ENCODE results near the gene VPS37B.

VPS37B gene

DNA sequence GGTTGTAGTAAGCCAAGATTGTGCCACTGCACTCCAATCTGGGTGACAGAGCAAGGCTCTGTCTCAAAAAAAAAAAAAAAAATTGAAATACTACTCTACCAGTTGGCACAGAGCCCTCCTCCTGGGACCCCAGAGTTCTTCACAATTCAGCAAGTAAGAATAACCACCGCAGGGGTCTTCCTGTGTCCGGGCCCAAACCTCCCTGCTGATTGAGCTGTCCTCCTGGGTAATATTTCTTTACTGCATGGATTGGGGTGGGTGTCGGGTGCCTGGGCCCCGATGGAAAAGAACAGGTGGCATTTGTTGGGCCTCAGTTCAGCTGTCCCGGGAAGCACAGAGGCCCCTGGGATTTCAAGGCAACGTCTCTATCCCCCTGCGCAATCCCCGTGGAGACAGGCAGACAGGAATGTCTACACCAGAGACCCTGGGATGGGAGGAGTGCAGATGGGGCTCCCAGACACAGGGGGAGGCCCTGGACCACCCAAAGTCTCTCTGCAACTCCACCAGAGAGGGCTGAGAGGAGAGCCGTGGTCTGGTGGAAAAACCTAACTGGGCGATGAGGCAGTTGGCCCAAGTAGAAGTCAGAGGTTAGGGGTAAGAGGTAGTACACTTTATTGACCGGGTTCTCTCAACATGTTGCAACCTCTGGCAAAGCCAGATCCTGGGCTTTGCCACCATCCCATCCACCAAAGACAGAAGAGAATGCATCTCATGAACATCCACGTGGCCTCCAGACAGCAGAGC lies 32.7 kb upstream of the VPS37B start:
- TF ChIP-seq, protein P1, sequence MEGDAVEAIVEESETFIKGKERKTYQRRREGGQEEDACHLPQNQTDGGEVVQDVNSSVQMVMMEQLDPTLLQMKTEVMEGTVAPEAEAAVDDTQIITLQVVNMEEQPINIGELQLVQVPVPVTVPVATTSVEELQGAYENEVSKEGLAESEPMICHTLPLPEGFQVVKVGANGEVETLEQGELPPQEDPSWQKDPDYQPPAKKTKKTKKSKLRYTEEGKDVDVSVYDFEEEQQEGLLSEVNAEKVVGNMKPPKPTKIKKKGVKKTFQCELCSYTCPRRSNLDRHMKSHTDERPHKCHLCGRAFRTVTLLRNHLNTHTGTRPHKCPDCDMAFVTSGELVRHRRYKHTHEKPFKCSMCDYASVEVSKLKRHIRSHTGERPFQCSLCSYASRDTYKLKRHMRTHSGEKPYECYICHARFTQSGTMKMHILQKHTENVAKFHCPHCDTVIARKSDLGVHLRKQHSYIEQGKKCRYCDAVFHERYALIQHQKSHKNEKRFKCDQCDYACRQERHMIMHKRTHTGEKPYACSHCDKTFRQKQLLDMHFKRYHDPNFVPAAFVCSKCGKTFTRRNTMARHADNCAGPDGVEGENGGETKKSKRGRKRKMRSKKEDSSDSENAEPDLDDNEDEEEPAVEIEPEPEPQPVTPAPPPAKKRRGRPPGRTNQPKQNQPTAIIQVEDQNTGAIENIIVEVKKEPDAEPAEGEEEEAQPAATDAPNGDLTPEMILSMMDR (IDR thresholded peaks at IDR 0.05; ENCODE audit: low read depth, low read length), result no peak
- Histone ChIP-seq H3K9me3 (no peaks in the 10 kb centered on the region; the same call in 1 of the 2 replicates), H3K4me3 (ENCODE audit: low read depth, low read length) (no peak overlapping the region), H3K36me3 (no peaks in the 10 kb centered on the region), H3K4me1 (no peaks in the 10 kb centered on the region), H3K27me3 (no peaks in the 10 kb centered on the region)
- no peak for DNase-seq

DNA sequence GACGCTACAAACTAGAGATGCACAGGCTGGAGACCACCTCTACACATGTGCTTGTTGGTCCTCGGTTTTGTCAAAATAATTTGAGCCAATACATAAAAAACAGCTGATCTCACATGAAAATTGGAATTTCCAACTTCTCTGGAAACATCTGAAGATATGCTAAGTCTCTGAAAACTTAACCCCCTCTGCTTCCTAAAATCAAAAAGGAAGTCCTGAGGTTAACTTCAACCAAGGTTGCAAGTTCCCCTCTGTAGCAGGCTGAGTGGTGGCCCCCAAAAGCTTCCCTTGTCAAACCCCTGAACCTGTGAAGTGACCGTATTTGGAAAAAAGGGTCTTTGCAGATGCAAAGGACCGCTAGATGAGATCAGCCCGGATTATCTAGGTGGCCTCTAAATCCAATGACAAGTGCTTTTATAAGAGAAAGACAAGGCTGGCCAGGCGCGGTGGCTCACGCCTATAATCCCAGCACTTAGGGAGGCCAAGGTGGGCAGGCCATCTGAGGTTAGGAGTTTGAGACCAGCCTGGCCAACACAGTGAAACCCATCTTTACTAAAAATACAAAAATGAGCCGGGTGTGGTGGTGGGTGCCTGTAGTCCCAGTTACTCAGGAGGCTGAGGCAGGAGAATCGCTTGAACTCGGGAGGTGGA lies 32.0 kb upstream of the VPS37B start:
- no peak for DNase-seq
- no peaks in the 10 kb centered on the region for H3K27me3 ChIP-seq
- no peaks in the 10 kb centered on the region for H3K36me3 ChIP-seq
- no peaks in the 10 kb centered on the region for H3K4me1 ChIP-seq
- H3K4me3 ChIP-seq (ENCODE audit: low read depth, low read length), result no peak overlapping the region
- TF ChIP-seq, protein P1 (IDR thresholded peaks at IDR 0.05; ENCODE audit: low read depth, low read length), result no peak
- no peaks in the 10 kb centered on the region; the same call in 1 of the 2 replicates for H3K9me3 ChIP-seq

DNA sequence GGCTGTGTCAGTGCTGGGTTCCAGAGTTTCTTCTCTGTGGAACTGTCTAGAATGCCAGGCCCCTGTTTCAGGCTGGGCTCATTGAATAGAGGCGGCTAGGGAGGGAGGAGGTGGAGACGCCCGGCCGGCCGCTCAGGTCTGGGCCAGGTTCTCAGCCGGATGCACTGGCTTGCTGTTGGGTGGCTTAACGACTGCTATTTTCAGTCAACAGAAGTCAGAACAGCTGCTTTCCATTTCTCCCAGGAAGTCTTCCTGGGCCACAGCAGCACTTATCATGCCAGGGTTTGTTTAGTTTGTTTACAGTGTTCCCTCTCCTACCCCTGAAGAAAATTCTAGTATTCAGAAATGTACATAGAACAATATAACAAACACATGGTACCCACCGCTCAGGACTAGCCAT lies 26.0 kb upstream of the VPS37B start:
- Histone ChIP-seq H3K4me1 (no peaks in the 10 kb centered on the region; the same call in 1 of the 2 replicates), H3K27me3 (no peaks in the 10 kb centered on the region), H3K36me3 (no peaks in the 10 kb centered on the region), H3K4me3 (ENCODE audit: low read depth, low read length) (no peak overlapping the region), H3K9me3 (no peaks in the 10 kb centered on the region; the same call in 1 of the 2 replicates)
- TF ChIP-seq, protein P1 (IDR thresholded peaks at IDR 0.05; ENCODE audit: low read depth, low read length), result no peak
- no peak for DNase-seq

DNA sequence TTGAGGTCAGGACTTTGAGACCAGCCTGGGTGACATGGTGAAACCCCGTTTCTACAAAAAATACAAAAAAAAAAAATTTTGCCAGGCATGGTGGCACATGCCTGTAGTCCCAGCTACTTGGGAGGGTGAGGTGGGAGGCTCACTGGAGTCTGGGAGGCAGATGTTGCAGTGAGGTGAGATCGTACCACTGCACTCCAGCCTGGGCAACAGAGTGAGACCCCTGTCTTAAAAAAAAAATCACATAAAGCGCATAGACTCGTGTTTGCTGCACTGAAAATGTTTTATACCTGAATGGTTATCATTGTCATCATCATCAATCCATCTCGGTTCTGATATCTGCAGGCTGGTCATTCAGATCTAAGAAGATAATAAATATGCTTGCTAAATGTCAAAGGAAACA lies 24.8 kb upstream of the VPS37B start:
- Histone ChIP-seq H3K36me3 (no peaks in the 10 kb centered on the region), H3K4me3 (ENCODE audit: low read depth, low read length) (no peak overlapping the region), H3K9me3 (no peaks in the 10 kb centered on the region; the same call in 1 of the 2 replicates), H3K4me1 (no peaks in the 10 kb centered on the region; the same call in 1 of the 2 replicates), H3K27me3 (no peaks in the 10 kb centered on the region)
- DNase-seq, result no peak
- TF ChIP-seq, protein P1 (IDR thresholded peaks at IDR 0.05; ENCODE audit: low read depth, low read length), result no peak

DNA sequence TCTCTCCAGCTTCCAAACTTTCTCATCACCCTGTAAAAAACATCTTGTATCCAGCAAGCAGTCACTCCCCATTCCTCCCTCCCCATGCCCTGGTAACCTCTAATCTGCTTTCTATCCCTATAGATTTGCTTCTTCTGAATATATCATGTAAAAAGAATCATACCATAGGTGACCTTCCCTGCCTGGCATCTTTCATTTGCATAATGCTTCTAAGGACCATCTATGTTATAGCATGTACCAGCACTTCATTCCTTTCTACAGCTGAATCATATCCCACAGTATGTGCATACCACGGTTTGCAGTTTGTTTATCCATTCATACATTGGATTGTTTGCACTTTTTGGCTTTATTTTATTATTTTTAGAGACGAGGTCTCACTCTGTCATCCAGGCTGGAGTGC lies 22.9 kb upstream of the VPS37B start:
- TF ChIP-seq, protein P1 (IDR thresholded peaks at IDR 0.05; ENCODE audit: low read depth, low read length), result no peak
- H3K4me1 ChIP-seq, result no peaks in the 10 kb centered on the region; the same call in 1 of the 2 replicates

More for the DNA sequence above, 22.9 kb upstream of the VPS37B start:
- DNase-seq, result no peak
- no peak overlapping the region for H3K4me3 ChIP-seq (ENCODE audit: low read depth, low read length)
- no peaks in the 10 kb centered on the region for H3K36me3 ChIP-seq
- H3K9me3 ChIP-seq, result no peaks in the 10 kb centered on the region
- no peaks in the 10 kb centered on the region for H3K27me3 ChIP-seq

Data from BE2C (cell line).